SU-DHL-6 (cell line): ENCODE data around the gene SPTLC1.

Experiments
- H2AFZ ChIP-seq: fragments of 200-600 bp; sonication (generic); 2 replicates; pipeline ENCODE4 v1.6.1; 2014; ENCODE audit warnings: low read depth, mild to moderate bottlenecking, moderate library complexity, mixed read lengths, antibody characterized with exemption, low read length; ENCODE audit not compliant: severe bottlenecking
- H3F3A ChIP-seq: fragments of 200-600 bp; shearing (Covaris generic); 2 replicates; pipeline ENCODE4 v1.6.0; 2016; ENCODE audit warnings: antibody characterized with exemption, mild to moderate bottlenecking; ENCODE audit not compliant: insufficient read depth
- H3K27ac ChIP-seq: fragments of 200-600 bp; sonication (generic); 2 replicates; pipeline ENCODE4 v1.5.1; 2016; ENCODE audit warnings: low read depth, mild to moderate bottlenecking, low read length, moderate library complexity, mixed read lengths
- H3K27me3 ChIP-seq: fragments of 200-600 bp; sonication (generic), shearing (Covaris generic); 2 replicates; pipeline ENCODE4 v1.6.0; 2014; ENCODE audit warnings: mild to moderate bottlenecking, low read length
- H3K36me3 ChIP-seq: fragments of 200-600 bp; sonication (generic); 2 replicates; pipeline ENCODE4 v1.6.1; 2014; ENCODE audit warnings: mild to moderate bottlenecking, low read length, mixed read lengths
- H3K4me2 ChIP-seq: fragments of 300-600, 200-600 bp; shearing (Covaris generic), sonication (generic); 2 replicates; pipeline ENCODE4 v1.6.0; 2014; ENCODE audit warnings: low read length, low read depth, mild to moderate bottlenecking; ENCODE audit not compliant: poor library complexity, severe bottlenecking
- H3K4me3 ChIP-seq: fragments of 200-600 bp; sonication (generic); 2 replicates; pipeline ENCODE4 v1.5.1; 2014; ENCODE audit warnings: antibody characterized with exemption, low read length, mild to moderate bottlenecking, mixed read lengths; ENCODE audit not compliant: insufficient read depth, poor library complexity, severe bottlenecking
- H3K79me2 ChIP-seq: fragments of 200-600 bp; sonication (generic); 2 replicates; pipeline ENCODE4 v1.6.1; 2014; ENCODE audit warnings: mild to moderate bottlenecking, low read length, moderate library complexity; ENCODE audit not compliant: insufficient read depth
- H3K9ac ChIP-seq: fragments of 200-600 bp; sonication (generic); 2 replicates; pipeline ENCODE4 v1.7.0; 2014; ENCODE audit warnings: mild to moderate bottlenecking, low read length
- H3K9me2 ChIP-seq: fragments of 200-600 bp; sonication (generic); replicated peaks from 2 replicates; pipeline ENCODE4 v1.6.1; 2014; ENCODE audit warnings: low read length; ENCODE audit not compliant: insufficient read depth
- H3K9me3 ChIP-seq: fragments of 200-600 bp; sonication (generic); 2 replicates; pipeline ENCODE4 v1.6.1; 2014; ENCODE audit warnings: low read length, mixed read lengths; ENCODE audit not compliant: insufficient read depth
- H4K20me1 ChIP-seq: fragments of 200-600 bp; sonication (generic); 2 replicates; pipeline ENCODE4 v1.6.1; 2014; ENCODE audit warnings: low read depth, mild to moderate bottlenecking, antibody characterized with exemption, low read length, moderate library complexity, mixed read lengths
- CTCF ChIP-seq: fragments of 200-600 bp; sonication (generic); IDR thresholded peaks from one replicate; pipeline ENCODE4 v1.5.1; 2017; ENCODE audit warnings: antibody characterized with exemption, mild to moderate bottlenecking, low read length, moderate library complexity; ENCODE audit not compliant: insufficient read depth, poor library complexity, severe bottlenecking
- EZH2phosphoT487 ChIP-seq: fragments of 200-600 bp; sonication (generic), shearing (Covaris generic); conservative IDR thresholded peaks from 2 replicates; pipeline ENCODE4 v1.6.1; 2018; ENCODE audit warnings: mild to moderate bottlenecking, antibody characterized with exemption, low read length, moderate library complexity, mixed read lengths

Gene SPTLC1

GRCh38 chr9:91991721-91992341 lies 123.4 kb downstream of the SPTLC1 start:
- Histone ChIP-seq H3K27ac (no peak overlapping the region), H3K79me2 (no peaks in the 10 kb centered on the region), H3K27me3 (no peaks in the 10 kb centered on the region; the same call in 1 of the 2 replicates), H3K4me3 (no peak overlapping the region), H3K4me2 (no peak overlapping the region), H3K9ac (no peak overlapping the region), H4K20me1 (no peaks in the 10 kb centered on the region), H2AFZ (no peak overlapping the region), H3K9me2 (no peaks in the 10 kb centered on the region), H3K36me3 (no peaks in the 10 kb centered on the region), H3K9me3 (no peaks in the 10 kb centered on the region), H3F3A (no peaks in the 10 kb centered on the region)
- no peak for TF ChIP-seq CTCF
- no peak for TF ChIP-seq EZH2phosphoT487

GRCh38 chr9:91986248-91986647 lies 129.0 kb downstream of the SPTLC1 start:
- Histone ChIP-seq H3K27me3 (no peaks in the 10 kb centered on the region), H3K9me2 (no peaks in the 10 kb centered on the region), H3F3A (no peaks in the 10 kb centered on the region), H3K36me3 (no peaks in the 10 kb centered on the region), H3K4me3 (no peak overlapping the region), H3K79me2 (no peaks in the 10 kb centered on the region), H3K9ac (no peak overlapping the region), H3K9me3 (no peaks in the 10 kb centered on the region), H4K20me1 (no peaks in the 10 kb centered on the region), H3K27ac (no peak overlapping the region), H3K4me2 (no peak overlapping the region), H2AFZ (no peak overlapping the region)
- no peak for TF ChIP-seq CTCF
- TF ChIP-seq EZH2phosphoT487 = no peak

- Histone ChIP-seq H3K9ac (no peak overlapping the region), H3K36me3 (no peaks in the 10 kb centered on the region), H3K4me3 (no peak overlapping the region), H3F3A (no peaks in the 10 kb centered on the region), H3K9me3 (no peaks in the 10 kb centered on the region), H3K4me2 (no peak overlapping the region), H4K20me1 (no peaks in the 10 kb centered on the region), H3K27ac (no peak overlapping the region), H3K79me2 (no peaks in the 10 kb centered on the region), H2AFZ (no peak overlapping the region), H3K9me2 (no peaks in the 10 kb centered on the region), H3K27me3 (no peaks in the 10 kb centered on the region)
- TF ChIP-seq EZH2phosphoT487 (no peak), CTCF (no peak)
Observed at GRCh38 chr9:91985692-91986091, 129.5 kb downstream of the SPTLC1 start.
